ENCODE measurements around the gene AKAP8L. TPM values are rescaled to one million over a fixed set of nuclear protein-coding genes. Genes with fewer than 3 reads are reported as not detected.
A peak's percentile ranks its signal among the peaks of the same experiment; 100 is the strongest.

The AKAP8L gene
- total and polyA plus RNA-seq, 2 of the 8 experiments (the other 6 are each of a cell fraction or from before 2014, with no cell fraction given), result 75.1 to 138 TPM

DNA sequence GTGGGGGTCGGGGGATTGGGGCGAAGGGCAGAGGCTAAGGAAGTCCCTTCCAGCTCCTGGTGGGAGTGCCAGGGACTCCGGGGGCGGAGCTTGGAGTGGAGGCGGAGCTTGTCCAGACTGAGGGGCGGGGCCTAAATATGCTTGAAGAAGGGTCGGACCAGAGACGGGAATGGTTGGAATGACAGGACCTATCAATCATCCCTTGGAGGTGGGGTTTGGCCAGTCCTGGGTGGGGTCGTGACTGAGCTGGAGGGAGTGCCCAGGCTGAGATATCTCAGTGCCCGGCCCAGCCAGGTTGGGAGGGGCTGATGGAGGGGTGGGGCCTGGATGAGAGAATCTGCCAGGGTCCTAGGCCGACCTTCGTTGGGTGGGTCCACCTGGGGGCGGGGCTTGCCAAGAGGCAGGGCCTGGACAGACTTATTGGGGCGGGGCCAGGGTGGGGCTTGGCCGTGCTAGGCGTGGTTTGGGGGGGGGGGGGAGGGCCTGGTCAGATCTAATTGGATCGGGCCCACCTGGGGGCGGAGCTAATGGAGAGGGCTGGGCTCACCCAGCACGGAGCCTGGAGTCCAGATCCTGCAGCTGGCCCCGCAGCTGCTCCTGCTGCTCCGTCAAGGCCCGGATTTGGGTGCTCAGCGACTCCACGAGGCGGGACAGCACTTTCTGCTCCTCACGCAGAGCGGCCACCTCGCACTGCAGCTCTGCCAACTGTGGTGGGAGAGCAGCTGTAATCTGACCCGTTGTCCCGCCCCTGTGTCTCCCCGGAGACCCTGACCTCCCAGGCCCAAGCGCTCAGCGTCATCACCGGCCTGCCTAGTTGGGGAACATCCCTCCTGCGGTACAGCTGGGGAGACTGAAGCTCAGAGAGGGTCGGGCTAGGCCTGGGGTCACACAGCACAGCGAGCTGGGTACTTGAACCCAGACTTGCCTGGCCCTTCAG is 33.6 kb upstream of the AKAP8L start (continued):
- TF ChIP-seq, protein P1, sequence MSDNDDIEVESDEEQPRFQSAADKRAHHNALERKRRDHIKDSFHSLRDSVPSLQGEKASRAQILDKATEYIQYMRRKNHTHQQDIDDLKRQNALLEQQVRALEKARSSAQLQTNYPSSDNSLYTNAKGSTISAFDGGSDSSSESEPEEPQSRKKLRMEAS (IDR thresholded peaks at IDR 0.05), result peak; percentile 47; the same call in 1 of the 2 replicates
- TF ChIP-seq JUN (IDR thresholded peaks at IDR 0.05; ENCODE audit: low read depth, low read length) (no peak), SAP30 (IDR thresholded peaks at IDR 0.05; ENCODE audit: insufficient read depth, insufficient replicate concordance, low read length) (peak; percentile 28), POLR2A (IDR thresholded peaks at IDR 0.05; ENCODE audit: control extremely low read depth in 1 of 2, low read depth in 2 of 2, low read length in 2 of 2) (0 out of 3 replicates have a peak, but pooled peaks of 1 of the 2 experiments have one; percentile 30), NANOG (IDR thresholded peaks at IDR 0.05; ENCODE audit: insufficient read depth, low read depth, low read length, poor library complexity, severe bottlenecking) (no peak), CHD2 (IDR thresholded peaks at IDR 0.05; ENCODE audit: low read length) (no peak), BRCA1 (IDR thresholded peaks at IDR 0.05; ENCODE audit: low read depth, low read length) (no peak), SP1 (IDR thresholded peaks at IDR 0.05; ENCODE audit: low read depth, low read length) (peak; percentile 65; the same call in 1 of the 2 replicates), TAF1 (IDR thresholded peaks at IDR 0.05; ENCODE audit: low read depth, low read length) (peak; percentile 58; the same call in 1 of the 2 replicates), CREB1 (IDR thresholded peaks at IDR 0.05) (peak; percentile 62), TBP (IDR thresholded peaks at IDR 0.05; ENCODE audit: low read depth, low read length) (no peak; the same call in 1 of the 2 replicates), KDM1A (IDR thresholded peaks at IDR 0.05; ENCODE audit: borderline replicate concordance, low read length) (peak; percentile 94), RNF2 (IDR thresholded peaks at IDR 0.05; ENCODE audit: borderline replicate concordance, low read depth, low read length, missing control alignments, poor library complexity, severe bottlenecking) (no peak), CTBP2 (IDR thresholded peaks at IDR 0.05; ENCODE audit: borderline replicate concordance, insufficient read depth, insufficient read length, low read length) (no peak), SIN3A (conservative IDR thresholded peaks at IDR 0.05 in 1 of 2, IDR thresholded peaks at IDR 0.05 in 1 of 2; ENCODE audit: low read depth in 1 of 2, low read length in 2 of 2) (0 out of 4 replicates have a peak, but pooled peaks of 1 of the 2 experiments have one; percentile 28), SIX5 (IDR thresholded peaks at IDR 0.05; ENCODE audit: low read depth, low read length) (no peak)
- TF ChIP-seq, protein P2, sequence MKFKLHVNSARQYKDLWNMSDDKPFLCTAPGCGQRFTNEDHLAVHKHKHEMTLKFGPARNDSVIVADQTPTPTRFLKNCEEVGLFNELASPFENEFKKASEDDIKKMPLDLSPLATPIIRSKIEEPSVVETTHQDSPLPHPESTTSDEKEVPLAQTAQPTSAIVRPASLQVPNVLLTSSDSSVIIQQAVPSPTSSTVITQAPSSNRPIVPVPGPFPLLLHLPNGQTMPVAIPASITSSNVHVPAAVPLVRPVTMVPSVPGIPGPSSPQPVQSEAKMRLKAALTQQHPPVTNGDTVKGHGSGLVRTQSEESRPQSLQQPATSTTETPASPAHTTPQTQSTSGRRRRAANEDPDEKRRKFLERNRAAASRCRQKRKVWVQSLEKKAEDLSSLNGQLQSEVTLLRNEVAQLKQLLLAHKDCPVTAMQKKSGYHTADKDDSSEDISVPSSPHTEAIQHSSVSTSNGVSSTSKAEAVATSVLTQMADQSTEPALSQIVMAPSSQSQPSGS (IDR thresholded peaks at IDR 0.05; ENCODE audit: low read length), result no peak
- TF ChIP-seq, protein P3, sequence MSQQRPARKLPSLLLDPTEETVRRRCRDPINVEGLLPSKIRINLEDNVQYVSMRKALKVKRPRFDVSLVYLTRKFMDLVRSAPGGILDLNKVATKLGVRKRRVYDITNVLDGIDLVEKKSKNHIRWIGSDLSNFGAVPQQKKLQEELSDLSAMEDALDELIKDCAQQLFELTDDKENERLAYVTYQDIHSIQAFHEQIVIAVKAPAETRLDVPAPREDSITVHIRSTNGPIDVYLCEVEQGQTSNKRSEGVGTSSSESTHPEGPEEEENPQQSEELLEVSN (IDR thresholded peaks at IDR 0.05), result no peak

Data from H1 (cell line).